ENCODE data around the gene CAPN3.
A peak's percentile ranks its signal among the peaks of the same experiment; 100 is the strongest.

CAPN3 gene

DNA sequence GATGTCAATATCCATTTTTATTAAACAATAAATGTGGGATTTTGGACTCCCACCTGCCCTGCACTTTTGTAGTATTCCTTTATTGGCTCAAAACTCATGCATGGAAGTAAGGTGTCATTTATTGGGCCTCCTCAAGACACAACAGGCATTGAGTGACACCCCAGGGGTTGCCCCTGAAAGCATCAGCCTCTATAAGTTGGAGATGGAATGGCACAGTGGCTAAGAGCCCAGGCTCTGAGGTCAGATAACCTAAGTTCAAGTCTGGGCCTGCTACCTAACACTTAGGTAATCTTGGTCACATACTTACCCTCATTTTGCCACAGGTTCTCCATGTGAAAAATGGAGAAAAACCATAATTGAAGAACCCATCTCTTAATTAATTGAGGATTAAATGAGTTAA is 4.6 kb downstream of the CAPN3 start:
- TF ChIP-seq, protein P1, sequence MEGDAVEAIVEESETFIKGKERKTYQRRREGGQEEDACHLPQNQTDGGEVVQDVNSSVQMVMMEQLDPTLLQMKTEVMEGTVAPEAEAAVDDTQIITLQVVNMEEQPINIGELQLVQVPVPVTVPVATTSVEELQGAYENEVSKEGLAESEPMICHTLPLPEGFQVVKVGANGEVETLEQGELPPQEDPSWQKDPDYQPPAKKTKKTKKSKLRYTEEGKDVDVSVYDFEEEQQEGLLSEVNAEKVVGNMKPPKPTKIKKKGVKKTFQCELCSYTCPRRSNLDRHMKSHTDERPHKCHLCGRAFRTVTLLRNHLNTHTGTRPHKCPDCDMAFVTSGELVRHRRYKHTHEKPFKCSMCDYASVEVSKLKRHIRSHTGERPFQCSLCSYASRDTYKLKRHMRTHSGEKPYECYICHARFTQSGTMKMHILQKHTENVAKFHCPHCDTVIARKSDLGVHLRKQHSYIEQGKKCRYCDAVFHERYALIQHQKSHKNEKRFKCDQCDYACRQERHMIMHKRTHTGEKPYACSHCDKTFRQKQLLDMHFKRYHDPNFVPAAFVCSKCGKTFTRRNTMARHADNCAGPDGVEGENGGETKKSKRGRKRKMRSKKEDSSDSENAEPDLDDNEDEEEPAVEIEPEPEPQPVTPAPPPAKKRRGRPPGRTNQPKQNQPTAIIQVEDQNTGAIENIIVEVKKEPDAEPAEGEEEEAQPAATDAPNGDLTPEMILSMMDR (IDR thresholded peaks at IDR 0.05; ENCODE audit: low read depth, low read length): no peak
- no peak overlapping the region for H3K4me3 ChIP-seq (replicated peaks in 1 of 2; ENCODE audit: low read depth in 2 of 2, low read length in 2 of 2)
- DNase-seq (ENCODE audit: low read depth in 2 of 2): no peak

DNA sequence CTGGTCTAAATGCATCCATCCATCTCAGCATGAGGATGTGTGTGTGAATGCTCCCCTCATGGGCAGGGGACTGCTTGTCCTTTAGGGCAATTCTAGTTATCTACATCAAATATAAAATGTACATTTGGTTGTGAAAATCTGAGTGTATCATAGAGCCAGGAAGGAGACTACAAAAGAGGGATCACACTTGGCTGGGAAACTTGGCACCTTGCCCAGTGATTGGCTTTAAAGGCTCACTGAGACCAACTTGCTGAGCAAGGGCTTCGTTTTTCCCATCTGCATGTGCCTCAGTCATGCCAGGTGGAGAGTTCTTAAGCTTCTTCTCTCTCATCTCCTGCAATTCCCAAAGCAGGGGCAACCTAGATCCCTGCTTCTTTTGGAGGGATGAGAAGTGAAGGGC is 5.2 kb downstream of the CAPN3 start:
- TF ChIP-seq, protein P1 (IDR thresholded peaks at IDR 0.05; ENCODE audit: low read depth, low read length): no peak
- peak in 1 of 2 donors; percentile 39 for DNase-seq (ENCODE audit: low read depth in 2 of 2)
- H3K4me3 ChIP-seq (replicated peaks in 1 of 2; ENCODE audit: low read depth in 2 of 2, low read length in 2 of 2): no peak overlapping the region

DNA sequence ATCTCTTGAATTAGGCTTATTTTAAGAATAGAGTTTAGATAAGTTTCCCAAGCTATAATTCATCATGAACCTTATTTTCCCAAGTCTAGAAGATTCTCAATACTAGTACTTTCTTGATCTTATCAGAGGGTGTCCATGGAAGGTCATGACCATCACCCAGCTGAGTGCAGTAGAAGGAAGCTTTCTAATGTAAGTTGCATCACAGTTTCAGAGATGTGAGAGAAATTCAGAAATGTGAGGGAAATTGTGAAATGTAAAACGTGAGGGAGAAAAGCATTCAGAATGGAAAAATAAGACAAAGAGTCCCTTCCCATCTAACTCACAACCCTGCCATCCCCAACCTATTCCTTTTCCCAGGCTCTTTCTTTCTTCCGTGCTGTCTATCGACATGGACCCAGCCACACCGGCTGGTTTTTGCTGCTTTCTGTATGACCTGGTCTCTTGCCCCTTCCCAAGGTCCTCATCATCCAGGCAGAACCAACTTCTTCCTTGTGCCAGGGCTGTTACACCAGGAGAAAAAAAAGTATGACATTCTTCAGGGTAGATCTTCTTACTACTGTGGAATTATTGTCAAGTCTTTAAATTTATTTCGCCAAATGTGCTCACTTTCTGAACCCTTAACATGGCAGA is 6.7 kb downstream of the CAPN3 start:
- H3K4me3 ChIP-seq (replicated peaks in 1 of 2; ENCODE audit: low read depth in 2 of 2, low read length in 2 of 2): no peak overlapping the region
- TF ChIP-seq, protein P1 (IDR thresholded peaks at IDR 0.05; ENCODE audit: low read depth, low read length): no peak
- no peak for DNase-seq (ENCODE audit: low read depth in 2 of 2)

- TF ChIP-seq, protein P1 (IDR thresholded peaks at IDR 0.05; ENCODE audit: low read depth, low read length): no peak
- peak; percentile 13 to 35 for DNase-seq (ENCODE audit: low read depth in 2 of 2)
- H3K4me3 ChIP-seq (replicated peaks in 1 of 2; ENCODE audit: low read depth in 2 of 2, low read length in 2 of 2): no peak overlapping the region
Observed at GRCh38 chr15:42367041-42367440, 7.7 kb downstream of the CAPN3 start.

DNA sequence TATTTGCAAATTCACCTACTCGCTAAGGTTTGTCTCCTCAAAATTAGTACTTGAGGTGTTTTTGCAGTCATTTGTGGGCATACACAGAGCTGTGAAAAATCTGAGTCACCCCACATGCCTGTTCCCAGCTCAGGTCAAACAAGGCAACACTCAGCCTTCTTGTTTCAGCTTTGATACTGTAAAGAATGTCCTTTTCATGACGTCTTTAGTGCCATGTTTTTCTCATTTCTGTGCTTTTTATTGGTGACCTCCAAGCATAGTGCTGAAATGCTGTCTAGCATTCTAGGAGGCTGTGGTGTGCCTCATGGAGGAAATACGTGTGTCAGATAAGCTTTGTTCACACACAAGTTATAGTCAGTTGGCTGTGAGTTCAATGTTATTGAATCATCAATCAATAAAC is 8.8 kb downstream of the CAPN3 start:
- peak; percentile 22 to 31 for DNase-seq (ENCODE audit: low read depth in 2 of 2)
- TF ChIP-seq, protein P1 (IDR thresholded peaks at IDR 0.05; ENCODE audit: low read depth, low read length): no peak
- no peak overlapping the region for H3K4me3 ChIP-seq (replicated peaks in 1 of 2; ENCODE audit: low read depth in 2 of 2, low read length in 2 of 2)

- TF ChIP-seq, protein P1 (IDR thresholded peaks at IDR 0.05; ENCODE audit: low read depth, low read length): peak; percentile 36
- peak; percentile 39 to 69 for DNase-seq (ENCODE audit: low read depth in 2 of 2)
- no peak overlapping the region for H3K4me3 ChIP-seq (replicated peaks in 1 of 2; ENCODE audit: low read depth in 2 of 2, low read length in 2 of 2)
Observed at GRCh38 chr15:42371096-42371495, 11.8 kb downstream of the CAPN3 start.

DNA sequence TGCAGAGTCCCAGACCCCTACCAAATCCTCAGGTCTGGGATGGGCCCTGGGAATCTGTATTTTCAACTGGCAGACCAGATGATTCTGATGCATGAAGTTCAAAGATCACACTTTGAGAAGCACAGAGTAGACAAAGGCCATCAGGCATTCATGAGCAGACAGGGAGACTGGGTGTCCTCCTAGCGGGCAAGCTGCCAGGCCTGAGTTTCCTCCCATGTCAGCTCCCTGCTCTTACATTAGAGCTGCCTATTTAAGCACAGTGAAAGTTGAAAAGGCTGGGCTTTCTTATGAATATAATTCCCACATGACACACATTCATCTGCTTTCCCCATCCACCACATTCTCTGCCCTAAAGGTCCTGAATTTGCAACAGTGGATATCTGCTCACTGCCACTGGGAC is 14.0 kb downstream of the CAPN3 start:
- peak; percentile 14 to 18 for DNase-seq (ENCODE audit: low read depth in 2 of 2)
- H3K4me3 ChIP-seq (replicated peaks in 1 of 2; ENCODE audit: low read depth in 2 of 2, low read length in 2 of 2): no peak overlapping the region
- TF ChIP-seq, protein P1 (IDR thresholded peaks at IDR 0.05; ENCODE audit: low read depth, low read length): no peak
